MV-4-11 (cell line): ENCODE data around the gene ZNF683.

Source experiments
- DNase-seq: peaks from one replicate; lab custom pipeline; 2025; lab: John Stamatoyannopoulos, UW

ZNF683 gene

GRCh38 chr1:26358411-26359384, 13.9 kb downstream of the ZNF683 start:
- no peak for DNase-seq

- no peak for DNase-seq
Measured at GRCh38 chr1:26357121-26357602, 15.4 kb downstream of the ZNF683 start.

GRCh38 chr1:26356106-26356505, 16.4 kb downstream of the ZNF683 start:
- DNase-seq = no peak

GRCh38 chr1:26354972-26355371, 17.6 kb downstream of the ZNF683 start:
- DNase-seq = no peak

GRCh38 chr1:26353976-26354820, 18.4 kb downstream of the ZNF683 start, which contains the start of gene CRYBG2:
Gene CRYBG2, minus strand, starts transcription at chr1:26354130. Its CDS starts 7,473 bp downstream, at chr1:26346657.
- DNase-seq = no peak

GRCh38 chr1:26353210-26353859, 19.2 kb downstream of the ZNF683 start:
- no peak for DNase-seq

GRCh38 chr1:26352338-26352679, 20.2 kb downstream of the ZNF683 start:
- DNase-seq = no peak

GRCh38 chr1:26351590-26352337, 20.8 kb downstream of the ZNF683 start:
- no peak for DNase-seq

GRCh38 chr1:26350701-26351589, 21.6 kb downstream of the ZNF683 start:
- DNase-seq = no peak

- no peak for DNase-seq
Measured at GRCh38 chr1:26350343-26350700, 22.2 kb downstream of the ZNF683 start.

GRCh38 chr1:26349877-26350244, 22.7 kb downstream of the ZNF683 start:
- no peak for DNase-seq

- DNase-seq = no peak
Measured at GRCh38 chr1:26349188-26349876, 23.2 kb downstream of the ZNF683 start.

GRCh38 chr1:26346274-26347033, 26.1 kb downstream of the ZNF683 start:
- DNase-seq = peak; percentile 32

- no peak for DNase-seq
Measured at GRCh38 chr1:26345718-26346117, 26.8 kb downstream of the ZNF683 start.

GRCh38 chr1:26344147-26344920, 28.2 kb downstream of the ZNF683 start:
- DNase-seq = no peak

- DNase-seq = no peak
Measured at GRCh38 chr1:26340047-26340481, 32.5 kb downstream of the ZNF683 start.

- no peak for DNase-seq
Measured at GRCh38 chr1:26338670-26339069, 33.9 kb downstream of the ZNF683 start.

- DNase-seq = no peak
Measured at GRCh38 chr1:26337625-26338024, 34.9 kb downstream of the ZNF683 start.
